HCT116 (cell line): ENCODE data around the gene WFDC12.

ENCODE experiments used
- ATF3 ChIP-seq: IDR thresholded peaks from 2 replicates; pipeline ENCODE4 v1.6.1; 2012
- JUND ChIP-seq: IDR thresholded peaks from 2 replicates; pipeline ENCODE4 v1.6.1; 2012
- POLR2AphosphoS5 ChIP-seq: IDR thresholded peaks from 2 replicates; pipeline ENCODE4 v1.6.1; 2011; ENCODE audit warnings: mild to moderate bottlenecking, low read depth, low read length, moderate library complexity
- SIN3A ChIP-seq: IDR thresholded peaks from 2 replicates; pipeline ENCODE4 v1.6.1; 2012; ENCODE audit warnings: low read depth
- TF ChIP-seq, protein P1 (sequence below), 3 experiments: fragments of 200-600 bp in 1 of 3; sonication (generic) in 1 of 3; IDR thresholded peaks in 2 of 3; conservative IDR thresholded peaks in 1 of 3; 2 replicates each; pipeline ENCODE4 v1.5.1; 2012 to 2017; ENCODE audit warnings: low read depth in 2 of 3, low read length in 2 of 3, antibody characterized with exemption in 1 of 3, borderline replicate concordance in 1 of 3, control low read depth in 1 of 3, mild to moderate bottlenecking in 1 of 3, mixed read lengths in 1 of 3, mixed run types in 1 of 3, moderate library complexity in 1 of 3; ENCODE audit not compliant: insufficient read depth in 1 of 3

DNA sequence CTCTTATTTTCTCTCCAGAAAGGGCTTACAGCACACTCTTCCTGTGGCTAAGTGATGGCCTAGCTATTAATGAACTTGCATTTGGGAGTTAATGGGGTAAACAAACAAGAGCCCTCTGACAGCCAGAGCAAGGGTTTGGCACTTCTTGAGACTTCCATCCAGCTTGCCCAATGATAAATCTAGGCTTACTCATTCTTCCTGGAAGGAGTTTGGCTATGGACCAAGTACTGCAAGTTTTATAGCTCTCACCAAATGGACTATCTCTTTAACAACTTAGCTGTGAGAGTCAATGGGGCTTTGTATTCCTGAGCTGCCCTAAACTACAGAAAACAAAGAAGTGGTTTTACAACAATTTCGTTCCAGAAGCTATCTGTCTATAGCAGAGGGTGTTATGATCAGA is 33.7 kb upstream of the WFDC12 start:
- TF ChIP-seq ATF3 (no peak), SIN3A (no peak), JUND (no peak), POLR2AphosphoS5 (no peak)
- TF ChIP-seq, protein P1, sequence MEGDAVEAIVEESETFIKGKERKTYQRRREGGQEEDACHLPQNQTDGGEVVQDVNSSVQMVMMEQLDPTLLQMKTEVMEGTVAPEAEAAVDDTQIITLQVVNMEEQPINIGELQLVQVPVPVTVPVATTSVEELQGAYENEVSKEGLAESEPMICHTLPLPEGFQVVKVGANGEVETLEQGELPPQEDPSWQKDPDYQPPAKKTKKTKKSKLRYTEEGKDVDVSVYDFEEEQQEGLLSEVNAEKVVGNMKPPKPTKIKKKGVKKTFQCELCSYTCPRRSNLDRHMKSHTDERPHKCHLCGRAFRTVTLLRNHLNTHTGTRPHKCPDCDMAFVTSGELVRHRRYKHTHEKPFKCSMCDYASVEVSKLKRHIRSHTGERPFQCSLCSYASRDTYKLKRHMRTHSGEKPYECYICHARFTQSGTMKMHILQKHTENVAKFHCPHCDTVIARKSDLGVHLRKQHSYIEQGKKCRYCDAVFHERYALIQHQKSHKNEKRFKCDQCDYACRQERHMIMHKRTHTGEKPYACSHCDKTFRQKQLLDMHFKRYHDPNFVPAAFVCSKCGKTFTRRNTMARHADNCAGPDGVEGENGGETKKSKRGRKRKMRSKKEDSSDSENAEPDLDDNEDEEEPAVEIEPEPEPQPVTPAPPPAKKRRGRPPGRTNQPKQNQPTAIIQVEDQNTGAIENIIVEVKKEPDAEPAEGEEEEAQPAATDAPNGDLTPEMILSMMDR (IDR thresholded peaks at IDR 0.05 in 2 of 3, conservative IDR thresholded peaks at IDR 0.05 in 1 of 3; ENCODE audit: borderline replicate concordance in 1 of 3, insufficient read depth in 1 of 3, low read depth in 2 of 3, low read length in 2 of 3), result no peak
